NCI-H226 (cell line): ENCODE data around the gene ATP2A2.
"Not testable (repeated sequence)": the region's sequence is repeated elsewhere in the genome, so short reads cannot be mapped to it uniquely, and the experiment has no call there.

Source experiments
- DNase-seq: peaks from one replicate; pipeline ENCODE4 v3.0.0-alpha.2; 2015

The ATP2A2 gene

DNA sequence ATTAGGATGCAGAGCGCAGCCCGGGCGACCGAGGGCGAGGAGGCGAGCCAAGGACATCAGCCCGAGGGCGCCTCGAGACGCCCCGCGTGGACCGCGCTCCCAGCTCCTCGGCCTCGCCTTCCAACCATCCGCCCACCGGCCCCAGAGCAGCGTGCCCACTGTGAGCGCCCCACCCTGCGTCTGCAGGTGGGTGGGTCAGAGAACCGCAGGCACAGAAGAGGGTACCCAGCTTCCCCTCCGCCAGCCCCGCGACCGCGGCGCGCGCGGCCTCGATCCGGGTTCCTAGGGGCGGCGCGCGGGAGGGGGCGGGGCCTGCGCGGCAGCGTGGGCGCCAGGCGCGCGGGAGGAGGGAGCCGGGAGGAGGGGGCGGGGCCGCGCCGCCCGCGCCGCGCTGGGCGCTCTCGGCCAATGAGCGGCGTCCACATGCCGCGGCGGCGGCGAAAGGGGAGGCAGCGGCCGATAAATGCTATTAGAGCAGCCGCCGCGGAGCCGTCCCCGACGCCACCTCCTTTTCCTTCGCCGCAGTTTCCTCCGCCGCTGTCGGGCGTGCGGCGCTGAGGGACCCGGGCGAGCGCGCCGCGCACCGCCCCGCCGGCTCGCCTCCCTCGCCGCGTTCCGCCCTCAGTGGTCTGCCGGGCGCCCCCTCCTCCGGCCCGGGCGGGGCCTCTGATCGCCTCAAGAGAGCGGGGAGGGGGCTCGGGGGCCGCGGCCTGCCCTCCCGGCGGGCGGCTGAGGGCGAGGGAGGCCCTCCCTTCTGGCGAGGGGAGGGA, at the start of gene ATP2A2:
Gene ATP2A2 (plus strand): TSS at position 469 of the 770 bp plus-strand sequence. CDS start 543 bp downstream, outside the sequence.
- DNase-seq = peak; percentile 87

GRCh38 chr12:110233212-110233903, 47.7 kb upstream of the ATP2A2 start:
- no peak for DNase-seq

- DNase-seq = no peak
These were observed 46.7 kb upstream of the ATP2A2 start for GRCh38 chr12:110234331-110234751.

- DNase-seq = no peak
These were observed 46.3 kb upstream of the ATP2A2 start for GRCh38 chr12:110234755-110235154.

DNA sequence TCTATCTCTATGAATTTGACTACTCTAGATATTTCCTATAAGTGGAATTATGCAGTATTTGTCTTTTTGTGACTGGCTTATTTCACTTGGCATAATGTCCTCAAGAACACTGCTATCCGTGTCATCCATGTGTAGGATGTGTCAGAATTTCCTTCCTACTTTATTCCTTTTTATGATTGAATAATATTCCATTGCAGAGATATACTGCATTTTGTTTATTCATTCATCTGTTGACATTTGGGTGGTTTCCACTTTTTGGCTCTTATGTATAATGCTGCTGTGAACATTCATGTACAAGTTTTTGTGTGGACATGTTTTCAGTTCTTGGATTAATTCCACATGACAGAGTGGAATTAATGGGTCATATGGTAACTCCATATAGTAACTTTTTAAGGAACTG, 45.7 kb upstream of the ATP2A2 start:
- DNase-seq = no peak

DNA sequence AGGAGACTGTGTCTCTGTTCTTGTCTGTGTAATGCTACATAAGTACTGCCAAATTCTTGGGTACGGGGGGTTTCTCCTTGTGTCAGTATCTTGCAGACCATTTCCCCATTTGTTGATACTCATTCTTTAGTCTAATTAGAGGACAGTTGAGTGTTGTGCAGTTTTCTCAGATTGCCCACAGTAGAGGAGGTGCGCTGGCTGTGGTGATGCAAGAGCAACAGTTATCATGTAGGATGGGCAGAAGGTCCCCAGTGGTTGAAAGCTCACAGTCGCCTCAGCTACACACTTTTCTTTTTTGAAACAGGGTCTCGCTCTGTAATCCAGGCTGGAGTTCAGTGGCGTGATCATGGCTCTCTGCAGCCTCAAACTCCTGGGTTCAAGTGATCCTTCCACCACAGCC, 37.8 kb upstream of the ATP2A2 start:
- DNase-seq = no peak

GRCh38 chr12:110244372-110244771, 36.7 kb upstream of the ATP2A2 start:
- no peak for DNase-seq

DNA sequence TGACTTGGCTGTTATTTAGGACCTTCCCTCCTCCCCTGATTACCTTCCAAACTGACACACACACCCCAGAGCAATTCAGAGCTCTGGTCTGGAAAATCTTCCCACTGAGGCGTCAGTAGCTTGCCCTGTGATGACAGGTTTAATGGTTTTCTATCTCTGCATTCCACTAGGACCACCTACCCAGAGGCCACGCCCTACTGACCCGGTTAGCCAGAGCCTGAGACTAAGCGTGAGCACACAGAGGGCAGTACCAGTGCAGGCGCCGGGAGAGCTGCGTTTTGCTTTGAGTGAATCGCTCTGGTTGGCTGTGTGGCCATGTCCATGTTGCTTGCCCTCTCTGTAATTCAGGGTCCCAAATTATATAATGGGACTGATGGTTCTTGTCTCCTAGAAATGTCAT, 36.2 kb upstream of the ATP2A2 start:
- DNase-seq = no peak

DNA sequence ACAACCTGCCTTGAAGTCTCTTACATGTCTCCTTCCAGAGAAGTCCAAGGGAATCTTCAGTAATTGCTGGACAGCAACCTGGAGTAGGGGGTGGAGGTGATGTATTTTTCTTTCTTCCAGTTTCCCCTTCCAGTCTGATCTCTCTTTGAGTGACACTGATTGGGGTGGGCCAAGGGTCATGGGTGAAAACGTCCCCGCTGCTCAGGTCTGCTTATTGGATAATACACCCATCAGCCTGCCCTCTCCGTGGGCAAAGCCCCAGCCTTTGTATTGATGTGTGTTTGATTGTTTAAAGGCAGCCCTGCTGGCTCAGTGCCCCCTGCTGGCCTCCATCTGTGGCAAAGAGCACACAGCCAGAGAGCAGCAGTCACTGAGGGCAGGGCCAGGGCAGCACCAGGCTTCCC, 35.7 kb upstream of the ATP2A2 start:
- no peak for DNase-seq

GRCh38 chr12:110246636-110247339, 34.3 kb upstream of the ATP2A2 start:
- DNase-seq = no peak

GRCh38 chr12:110247340-110248095, 33.5 kb upstream of the ATP2A2 start:
- DNase-seq = no peak

- DNase-seq = no peak
These were observed 33.0 kb upstream of the ATP2A2 start for GRCh38 chr12:110248096-110248447.

- no peak for DNase-seq
These were observed 31.9 kb upstream of the ATP2A2 start for GRCh38 chr12:110249105-110249504.

- DNase-seq = no peak
These were observed 31.3 kb upstream of the ATP2A2 start for GRCh38 chr12:110249716-110250225.

- no peak for DNase-seq
These were observed 29.7 kb upstream of the ATP2A2 start for GRCh38 chr12:110251381-110251780.

GRCh38 chr12:110252716-110253115, 28.3 kb upstream of the ATP2A2 start:
- DNase-seq = no peak

DNA sequence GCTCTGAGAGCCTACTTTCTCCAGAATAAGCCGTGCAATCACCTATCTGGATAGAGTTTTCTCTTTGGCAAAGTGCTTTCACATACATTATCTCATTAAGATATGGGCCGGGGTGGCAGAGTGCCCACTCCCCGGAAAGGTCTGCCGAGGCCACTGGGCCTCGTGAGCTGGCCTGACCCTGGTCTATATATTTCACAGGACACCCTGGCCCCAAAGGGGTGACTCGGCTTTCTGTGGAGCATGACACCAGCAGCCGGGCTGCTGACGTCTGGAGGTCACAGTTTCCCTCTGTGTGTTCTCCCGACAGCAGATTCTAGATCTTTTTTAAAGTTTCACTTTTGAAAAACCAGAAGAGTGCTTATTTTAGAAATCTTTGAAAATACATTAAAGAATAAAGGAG, 27.9 kb upstream of the ATP2A2 start:
- no peak for DNase-seq

GRCh38 chr12:110254971-110255540, 26.0 kb upstream of the ATP2A2 start:
- DNase-seq = no peak

GRCh38 chr12:110255890-110256456, 25.1 kb upstream of the ATP2A2 start:
- DNase-seq = not testable (repeated sequence)

DNA sequence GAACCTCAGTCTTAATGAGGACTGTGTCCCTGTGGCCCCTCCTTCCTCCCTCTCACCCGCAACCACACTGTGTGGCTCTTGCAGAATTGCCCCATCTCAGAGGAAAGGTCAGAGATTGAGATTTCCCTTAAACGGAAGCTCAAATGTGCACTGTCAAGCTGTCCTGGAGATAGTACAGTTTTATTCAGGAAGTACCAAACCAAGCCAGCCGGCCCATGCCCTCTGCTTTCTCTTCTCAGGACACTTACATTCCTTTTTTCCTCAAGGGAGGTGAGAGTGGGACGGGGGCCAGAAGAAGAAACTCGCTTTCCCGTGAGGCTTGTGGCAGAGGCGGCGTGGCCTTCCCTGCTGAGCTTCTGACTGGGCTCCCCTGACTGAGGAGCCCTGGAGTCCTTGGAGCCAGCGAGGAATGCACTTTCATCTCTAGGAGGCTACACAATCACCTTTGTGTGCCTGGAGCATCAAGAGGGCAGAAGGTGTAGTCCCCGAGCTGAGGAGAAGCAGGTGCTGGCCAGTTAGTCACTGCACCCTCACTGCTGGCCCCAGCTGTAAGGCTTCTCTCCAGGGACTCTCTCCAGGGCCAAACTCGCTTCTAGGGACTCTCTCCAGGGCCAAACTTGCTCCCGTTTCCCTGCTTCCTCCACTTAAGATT, 24.1 kb upstream of the ATP2A2 start:
- DNase-seq = no peak

- DNase-seq = no peak
These were observed 22.6 kb upstream of the ATP2A2 start for GRCh38 chr12:110258466-110258865.
